IMR-90 (cell line): Measurements from ENCODE around the gene PYDC2. TPM values are rescaled to one million over a fixed set of nuclear protein-coding genes. Genes with fewer than 3 reads are reported as not detected.

Source experiments
- ATAC-seq: fragments of 200-7000 bp; cut with Tn5 transposase; 2 replicates; pipeline ENCODE4 v1.9.1; 2020; ENCODE audit warnings: low read depth, mild to moderate bottlenecking, moderate library complexity
- BruUV-seq: library from RNA; stranded (reverse); fragments of 400-500 nt; replicated peaks from 2 replicates; lab custom pipeline; 2021; lab: Mats Ljungman, UMichigan
- CTCF ChIA-PET: fragments of 300-600 bp; formaldehyde crosslinking; extraction: SDS; loops from one replicate; lab custom pipeline; 2021; ENCODE audit warnings: antibody characterized with exemption; lab: Yijun Ruan, JAX
- POLR2A ChIA-PET: fragments of 300-600 bp; sonication (Branson Sonifier 250); formaldehyde crosslinking; loops from one replicate; lab custom pipeline; 2022; ENCODE audit warnings: antibody characterized with exemption; ENCODE audit not compliant: unreplicated experiment; lab: Charles Lee
- DNase-seq: peaks from one replicate; pipeline ENCODE4 v3.0.0; 2013
- H2AFZ ChIP-seq: replicated peaks from 2 replicates; pipeline ENCODE3; 2013; ENCODE audit warnings: low read length, mild to moderate bottlenecking; ENCODE audit not compliant: poor library complexity
- H2AK5ac ChIP-seq: 2 replicates; pipeline ENCODE4 v1.6.1; 2013; ENCODE audit warnings: low read depth, low read length, inconsistent platforms
- H2AK9ac ChIP-seq: replicated peaks from 2 replicates; pipeline ENCODE3; 2013; ENCODE audit warnings: mild to moderate bottlenecking, low read depth, low read length, moderate library complexity; ENCODE audit not compliant: poor library complexity
- H2BK120ac ChIP-seq: 2 replicates; pipeline ENCODE4 v1.6.1; 2013; ENCODE audit warnings: low read depth, low read length, inconsistent platforms
- H2BK15ac ChIP-seq: 3 replicates; pipeline ENCODE4 v1.6.1; 2013; ENCODE audit warnings: low read depth, low read length, inconsistent platforms
- H2BK20ac ChIP-seq: 2 replicates; pipeline ENCODE4 v1.6.1; 2013; ENCODE audit warnings: low read depth, mild to moderate bottlenecking, inconsistent platforms, low read length, moderate library complexity
- H2BK5ac ChIP-seq: 2 replicates; pipeline ENCODE4 v1.6.1; 2013; ENCODE audit warnings: mild to moderate bottlenecking, low read depth, low read length, inconsistent platforms; ENCODE audit not compliant: poor library complexity, severe bottlenecking
- H3K14ac ChIP-seq: replicated peaks from 2 replicates; pipeline ENCODE4 v1.6.1; 2013; ENCODE audit warnings: low read depth, low read length, inconsistent platforms
- H3K18ac ChIP-seq: 2 replicates; pipeline ENCODE4 v1.6.1; 2013; ENCODE audit warnings: low read depth, low read length, control low read depth
- H3K23ac ChIP-seq: 2 replicates; pipeline ENCODE4 v1.6.1; 2013; ENCODE audit warnings: low read depth, low read length, inconsistent platforms
- H3K27ac ChIP-seq: 2 replicates; pipeline ENCODE4 v1.5.1; 2013; ENCODE audit warnings: mild to moderate bottlenecking, control low read depth, low read length; ENCODE audit not compliant: insufficient read depth
- H3K27me3 ChIP-seq: 2 replicates; pipeline ENCODE4 v1.6.1; 2013; ENCODE audit warnings: low read length; ENCODE audit not compliant: control insufficient read depth, insufficient read depth
- H3K36me3 ChIP-seq: 2 replicates; pipeline ENCODE4 v1.6.1; 2013; ENCODE audit warnings: low read length, mixed read lengths; ENCODE audit not compliant: control insufficient read depth, insufficient read depth
- H3K4ac ChIP-seq: 2 replicates; pipeline ENCODE4 v1.6.1; 2013; ENCODE audit warnings: low read depth, low read length, inconsistent platforms
- H3K4me1 ChIP-seq: 2 replicates; pipeline ENCODE4 v1.6.1; 2013; ENCODE audit warnings: low read length, mixed read lengths; ENCODE audit not compliant: control insufficient read depth, insufficient read depth
- H3K4me2 ChIP-seq: 2 replicates; pipeline ENCODE4 v1.6.1; 2013; ENCODE audit warnings: low read depth, mild to moderate bottlenecking, control low read depth, low read length, moderate library complexity
- H3K4me3 ChIP-seq: 2 replicates; pipeline ENCODE4 v1.5.1; 2013; ENCODE audit warnings: low read depth, mild to moderate bottlenecking, control low read depth, low read length, moderate library complexity; ENCODE audit not compliant: insufficient read depth
- H3K56ac ChIP-seq: 2 replicates; pipeline ENCODE4 v1.6.1; 2013; ENCODE audit warnings: low read length, inconsistent platforms; ENCODE audit not compliant: insufficient read depth; ENCODE audit errors: extremely low read depth
- H3K79me1 ChIP-seq, 2 experiments: 2 replicates each; pipeline ENCODE4 v1.6.1; 2013; ENCODE audit warnings: low read length in 2 of 2, inconsistent platforms in 1 of 2, low read depth in 1 of 2
- H3K9ac ChIP-seq: 2 replicates; pipeline ENCODE4 v1.6.1; 2013; ENCODE audit warnings: low read depth, low read length, control low read depth
- H3K9me1 ChIP-seq: 2 replicates; pipeline ENCODE4 v1.6.1; 2013; ENCODE audit warnings: low read length, inconsistent platforms; ENCODE audit not compliant: insufficient read depth
- H3K9me3 ChIP-seq: 2 replicates; pipeline ENCODE4 v1.6.1; 2013; ENCODE audit warnings: low read length; ENCODE audit not compliant: control insufficient read depth, insufficient read depth
- H4K20me1 ChIP-seq: 2 replicates; pipeline ENCODE4 v1.6.1; 2013; ENCODE audit warnings: low read length, inconsistent platforms; ENCODE audit not compliant: insufficient read depth
- H4K5ac ChIP-seq: 2 replicates; pipeline ENCODE4 v1.6.1; 2013; ENCODE audit warnings: mild to moderate bottlenecking, low read depth, low read length, control low read depth
- H4K8ac ChIP-seq, 2 experiments: 2 replicates each; pipeline ENCODE4 v1.6.1; 2013; ENCODE audit warnings: low read depth in 2 of 2, low read length in 2 of 2, control low read depth in 1 of 2, inconsistent platforms in 1 of 2
- H4K91ac ChIP-seq: 2 replicates; pipeline ENCODE4 v1.6.1; 2013; ENCODE audit warnings: low read depth, low read length, inconsistent platforms; ENCODE audit not compliant: insufficient read depth
- BHLHE40 ChIP-seq: fragments of 150-350 bp; IDR thresholded peaks from 2 replicates; pipeline ENCODE4 v1.6.1; 2016; ENCODE audit warnings: mild to moderate bottlenecking, low read depth, low read length
- CHD1 ChIP-seq: IDR thresholded peaks from 2 replicates; pipeline ENCODE4 v1.6.1; 2012; ENCODE audit warnings: low read depth, low read length, improper control_type of control experiment
- MAZ ChIP-seq: IDR thresholded peaks from 2 replicates; pipeline ENCODE4 v1.6.1; 2012; ENCODE audit warnings: low read depth, mild to moderate bottlenecking, low read length, improper control_type of control experiment, moderate library complexity, borderline replicate concordance
- RAD21 ChIP-seq: IDR thresholded peaks from 2 replicates; pipeline ENCODE4 v1.6.1; 2012; ENCODE audit warnings: low read length, improper control_type of control experiment
- SMC3 ChIP-seq: fragments of 150-350 bp; IDR thresholded peaks from 2 replicates; pipeline ENCODE4 v1.6.1; 2016; ENCODE audit warnings: low read depth, mild to moderate bottlenecking, antibody characterized with exemption, low read length, moderate library complexity
- WGBS, 2 experiments: methylation state at CpG; one replicate each; pipeline versions ENCODE4 v1.1.5 to v1.1.7; 2013; ENCODE audit warnings: missing lambda C conversion rate in 2 of 2; ENCODE audit not compliant: insufficient read length in 1 of 2; ENCODE audit errors: extremely low coverage in 2 of 2; 5-methylcytosine and 5-hydroxymethylcytosine counted together
- dilution Hi-C: fragments of 300-500 bp; cut with HindIII; formaldehyde crosslinking; loops from one replicate; pipeline ENCODE4 v1.14.3; 2018; ENCODE audit warnings: low sequenced_read_pairs; ENCODE audit not compliant: unreplicated experiment
- in situ Hi-C: fragments of 300-500 bp; cut with MboI; formaldehyde crosslinking; loops from 3 replicates; pipeline ENCODE4 v1.14.3; 2019; ENCODE audit warnings: low sequenced_read_pairs, inconsistent platforms, mixed read lengths
- intact Hi-C: fragments of 100-400 bp; cut with micrococcal nuclease; formaldehyde crosslinking; loops from 2 replicates; pipeline ENCODE4 v1.10.0; 2022
- polyA plus RNA-seq, 3 experiments: library from polyadenylated mRNA; depleted of rRNA; stranded (reverse); fragments of >200 nt; gene quantifications; 2 replicates each; pipeline ENCODE4 v1.2.3, GENCODE V29; 2012; ENCODE audit warnings: low replicate concordance in 1 of 3
- total RNA-seq: library from RNA; depleted of rRNA; stranded (reverse); fragments of >200 nt; gene quantifications from 2 replicates; pipeline ENCODE4 v1.2.3, GENCODE V29; 2012
- TF ChIP-seq, protein P1 (sequence below): fragments of 150-350 bp; IDR thresholded peaks from 2 replicates; pipeline ENCODE4 v1.6.1; 2017; ENCODE audit warnings: mild to moderate bottlenecking, antibody characterized with exemption, low read length, low read depth

Gene PYDC2
- total and polyA plus RNA-seq, 2 of the 4 experiments (the other 2 are of a cell fraction), result not detected

GRCh38 chr3:191430103-191430502 lies 30.9 kb upstream of the PYDC2 start:
- no peak overlapping the region for H2BK120ac ChIP-seq
- H3K9me1 ChIP-seq, result no peaks in the 10 kb centered on the region
- DNase-seq (no peak), ATAC-seq (no peak)
- H2BK15ac ChIP-seq, result no peak overlapping the region
- H2AFZ ChIP-seq, result no peak overlapping the region
- no peak overlapping the region for H3K4ac ChIP-seq
- H3K14ac ChIP-seq, result no peak overlapping the region
- H2BK20ac ChIP-seq, result no peak overlapping the region
- CTCF ChIA-PET, result no interaction called here
- no peak overlapping the region for H4K91ac ChIP-seq
- H3K36me3 ChIP-seq, result no peaks in the 10 kb centered on the region
- POLR2A ChIA-PET, result no interaction called here
- no peak overlapping the region for H2AK9ac ChIP-seq
- H3K4me1 ChIP-seq, result no peaks in the 10 kb centered on the region
- H3K18ac ChIP-seq, result no peak overlapping the region
- no peaks in the 10 kb centered on the region for H3K9me3 ChIP-seq
- in situ Hi-C loops, result no loop called here
- no peaks in the 10 kb centered on the region for H3K79me1 ChIP-seq
- no peak overlapping the region for H4K5ac ChIP-seq
- H3K56ac ChIP-seq, result no peak overlapping the region
- no peaks in the 10 kb centered on the region for H4K20me1 ChIP-seq
- BruUV-seq, result no TSS peak
- WGBS, 2 experiments, result 100% methylated on average over 2 of the region's 4 CpGs; no CpG with 5 or more reads in 1 of the 2 experiments
- TF ChIP-seq RAD21 (no peak), SMC3 (no peak), MAZ (no peak), CHD1 (no peak), BHLHE40 (no peak)
- TF ChIP-seq, protein P1, sequence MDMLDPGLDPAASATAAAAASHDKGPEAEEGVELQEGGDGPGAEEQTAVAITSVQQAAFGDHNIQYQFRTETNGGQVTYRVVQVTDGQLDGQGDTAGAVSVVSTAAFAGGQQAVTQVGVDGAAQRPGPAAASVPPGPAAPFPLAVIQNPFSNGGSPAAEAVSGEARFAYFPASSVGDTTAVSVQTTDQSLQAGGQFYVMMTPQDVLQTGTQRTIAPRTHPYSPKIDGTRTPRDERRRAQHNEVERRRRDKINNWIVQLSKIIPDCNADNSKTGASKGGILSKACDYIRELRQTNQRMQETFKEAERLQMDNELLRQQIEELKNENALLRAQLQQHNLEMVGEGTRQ, result no peak
- H3K4me3 ChIP-seq, result no peak overlapping the region
- no peak overlapping the region for H4K8ac ChIP-seq
- dilution Hi-C loops, result no loop called here
- no peak overlapping the region for H3K4me2 ChIP-seq
- intact Hi-C loops, result no loop called here
- H2BK5ac ChIP-seq, result no peak overlapping the region
- H3K23ac ChIP-seq, result no peak overlapping the region
- no peak overlapping the region for H2AK5ac ChIP-seq
- H3K27me3 ChIP-seq, result no peaks in the 10 kb centered on the region
- no peak overlapping the region for H3K9ac ChIP-seq
- H3K27ac ChIP-seq, result no peak overlapping the region
